GM18526 (cell line): ENCODE results near the gene MPG.

Source experiments
- POLR2A ChIP-seq: IDR thresholded peaks from 3 replicates; pipeline ENCODE4 v1.6.1; 2011; ENCODE audit not compliant: insufficient read length; ENCODE audit errors: extremely low read depth

Gene MPG

DNA sequence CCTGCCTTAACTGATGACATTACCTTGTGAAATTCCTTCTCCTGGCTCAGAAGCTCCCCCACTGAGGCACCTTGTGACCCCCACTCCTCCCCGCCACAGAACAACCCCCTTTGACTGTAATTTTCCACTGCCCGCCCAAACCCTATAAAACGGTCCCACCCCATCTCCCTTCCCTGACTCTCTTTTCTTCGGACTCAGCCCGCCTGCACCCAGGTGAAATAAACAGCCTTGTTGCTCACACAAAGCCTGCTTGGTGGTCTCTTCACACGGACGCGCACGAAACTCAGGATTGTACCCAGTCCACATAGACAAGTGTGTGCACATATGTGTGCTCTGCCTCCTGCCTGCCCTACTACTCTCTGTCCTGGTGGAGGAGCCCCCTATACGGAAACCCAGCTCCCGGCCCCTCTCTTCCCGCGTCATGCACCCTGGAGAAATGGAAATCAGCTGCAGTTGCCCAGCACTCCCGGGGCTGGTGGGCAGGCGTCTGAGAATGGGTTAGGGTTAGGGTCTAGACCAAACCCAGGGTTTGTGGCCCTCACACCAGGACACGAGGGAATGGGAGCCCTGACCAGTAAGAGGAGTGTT, 3.2 kb upstream of the MPG start:
- no peak for TF ChIP-seq POLR2A

DNA sequence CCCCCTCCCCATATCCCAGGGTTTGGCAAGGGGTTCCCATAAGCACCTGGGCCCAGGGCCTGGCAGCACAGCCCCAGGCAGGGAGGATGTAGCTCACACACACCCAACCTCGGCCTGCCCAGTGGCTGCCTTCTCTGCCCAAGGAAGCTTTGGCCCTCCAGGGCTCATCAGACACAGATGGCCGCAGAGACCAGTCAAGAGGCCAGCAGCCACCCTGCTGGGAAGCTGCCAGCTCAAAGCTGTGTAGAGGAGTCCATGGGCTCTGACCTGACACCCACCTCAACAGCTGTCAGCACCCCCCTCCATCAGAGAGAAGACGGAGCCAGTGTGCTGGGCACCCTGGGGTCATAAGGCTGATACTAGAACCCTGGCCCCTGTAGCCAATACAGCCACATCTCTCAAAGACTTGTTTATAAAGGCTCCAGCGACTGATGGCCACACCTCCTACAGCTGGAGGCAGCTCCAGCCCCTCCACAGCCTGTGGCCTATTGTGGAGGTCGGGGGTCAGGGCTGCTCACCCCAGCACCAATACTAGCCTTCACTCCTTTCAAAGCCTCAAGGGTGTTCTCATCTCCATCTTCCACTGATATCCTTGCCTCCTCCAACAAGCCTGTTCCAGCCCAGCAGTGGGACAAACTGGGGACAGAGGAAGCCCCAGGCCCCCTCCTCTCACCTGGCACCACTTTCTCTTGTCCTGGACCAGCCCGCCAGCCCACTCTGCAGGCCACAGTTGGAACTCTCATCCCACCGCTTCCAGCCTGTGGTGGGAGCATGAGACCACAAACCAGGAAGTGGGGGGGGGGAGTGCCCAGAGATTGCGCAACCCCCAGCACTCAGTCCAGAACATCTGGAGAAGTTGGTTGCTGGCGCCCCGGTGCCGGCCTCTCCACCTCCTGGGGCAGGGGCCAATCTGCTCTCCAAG, 2.2 kb upstream of the MPG start:
- TF ChIP-seq POLR2A = no peak

DNA sequence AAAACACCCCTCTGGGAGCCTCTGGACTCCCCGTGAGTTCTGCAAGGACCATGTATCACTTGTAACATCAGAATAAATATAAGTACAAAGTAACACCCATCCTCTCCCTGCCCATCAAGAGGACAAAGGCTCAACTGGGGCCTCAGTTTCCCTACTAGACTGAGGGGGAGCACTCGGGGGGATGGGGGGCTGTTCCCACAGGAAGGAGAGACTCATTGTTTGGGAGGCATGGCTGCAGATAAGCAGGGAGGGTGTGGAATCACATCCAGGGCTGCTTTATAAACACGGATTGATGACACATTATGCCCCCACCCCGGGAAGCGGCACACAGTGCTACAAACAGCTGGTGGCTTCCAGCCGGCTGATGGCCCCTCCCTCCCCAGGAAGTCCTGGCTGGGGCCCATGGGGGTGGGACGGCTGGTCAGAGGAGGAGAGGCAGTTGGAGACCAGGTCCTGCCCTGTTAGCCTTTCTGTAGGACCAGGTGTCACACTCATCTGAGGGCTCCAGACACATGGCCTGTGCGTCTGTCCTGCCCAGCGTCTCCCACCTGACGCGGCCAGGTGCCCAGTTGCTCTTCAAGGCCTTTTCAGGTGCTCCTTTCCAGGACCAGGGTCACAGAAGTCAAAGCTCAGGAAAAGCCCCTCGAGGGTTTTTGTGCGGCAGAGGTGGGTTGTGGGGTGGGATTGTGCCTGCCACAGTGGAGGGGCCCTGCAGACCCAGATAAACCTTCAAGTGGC, 1.3 kb upstream of the MPG start:
- no peak for TF ChIP-seq POLR2A

DNA sequence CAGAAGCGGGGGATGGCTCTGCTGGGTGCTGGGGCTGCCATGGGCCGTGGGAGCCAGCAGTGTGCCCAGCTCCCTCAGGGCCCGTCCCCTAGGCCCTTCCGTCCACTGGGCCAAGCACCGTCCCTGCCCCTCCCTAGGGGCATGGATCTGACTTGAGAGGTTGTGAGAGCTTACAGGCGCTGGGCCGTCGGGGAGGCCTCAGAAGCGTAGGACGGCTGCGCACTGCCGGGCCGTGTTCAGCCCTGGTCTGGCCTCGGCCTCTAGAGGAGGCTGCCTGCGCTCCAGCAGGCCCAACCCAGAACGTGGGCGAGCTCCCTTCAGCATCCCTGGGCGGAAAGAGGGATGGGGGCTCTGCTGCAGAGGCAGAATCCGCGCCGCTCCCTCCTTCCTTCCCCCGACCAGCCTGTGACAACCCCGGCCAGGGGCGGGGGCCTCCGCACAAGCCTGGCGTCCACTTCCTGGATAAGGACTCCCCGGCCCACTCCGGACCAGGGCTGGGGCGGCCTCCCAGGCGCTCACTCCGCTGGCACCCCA, 685 bp upstream of the MPG start:
- no peak for TF ChIP-seq POLR2A

DNA sequence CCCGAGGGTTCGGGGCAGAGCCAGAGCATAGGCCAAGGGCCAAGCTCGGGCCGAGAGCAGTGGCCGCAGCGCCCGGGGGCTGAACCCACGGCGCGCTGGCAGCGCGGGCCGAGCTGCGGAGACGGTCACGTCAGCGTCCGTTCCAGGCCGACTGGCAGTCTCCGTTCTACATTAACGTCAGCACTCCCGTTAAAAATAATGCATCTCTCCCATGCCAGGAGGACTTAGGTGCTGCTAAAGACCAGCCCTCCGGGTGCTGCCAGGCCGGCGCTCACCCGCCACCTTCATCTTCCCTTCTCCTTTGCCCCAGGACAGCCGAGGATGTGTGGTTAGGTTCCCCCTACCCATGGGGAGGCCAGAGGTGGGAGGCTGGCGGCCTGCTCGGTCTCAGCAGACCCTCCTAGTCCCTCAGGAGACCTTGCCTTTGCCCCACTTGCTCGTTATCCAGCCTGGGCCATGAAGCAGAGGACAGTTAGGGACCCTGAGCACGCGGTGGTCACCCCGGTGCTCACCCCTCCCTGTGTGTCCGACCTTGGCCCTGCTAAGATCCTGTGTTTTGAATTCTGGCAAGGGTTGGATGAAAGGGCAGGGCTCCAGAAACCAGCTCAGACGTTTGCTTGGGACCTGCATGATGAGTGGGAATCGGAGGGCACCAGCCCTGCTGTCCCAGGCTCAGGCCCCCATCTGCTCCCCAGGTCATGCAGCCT, 572 bp downstream of the MPG start:
- TF ChIP-seq POLR2A = no peak

DNA sequence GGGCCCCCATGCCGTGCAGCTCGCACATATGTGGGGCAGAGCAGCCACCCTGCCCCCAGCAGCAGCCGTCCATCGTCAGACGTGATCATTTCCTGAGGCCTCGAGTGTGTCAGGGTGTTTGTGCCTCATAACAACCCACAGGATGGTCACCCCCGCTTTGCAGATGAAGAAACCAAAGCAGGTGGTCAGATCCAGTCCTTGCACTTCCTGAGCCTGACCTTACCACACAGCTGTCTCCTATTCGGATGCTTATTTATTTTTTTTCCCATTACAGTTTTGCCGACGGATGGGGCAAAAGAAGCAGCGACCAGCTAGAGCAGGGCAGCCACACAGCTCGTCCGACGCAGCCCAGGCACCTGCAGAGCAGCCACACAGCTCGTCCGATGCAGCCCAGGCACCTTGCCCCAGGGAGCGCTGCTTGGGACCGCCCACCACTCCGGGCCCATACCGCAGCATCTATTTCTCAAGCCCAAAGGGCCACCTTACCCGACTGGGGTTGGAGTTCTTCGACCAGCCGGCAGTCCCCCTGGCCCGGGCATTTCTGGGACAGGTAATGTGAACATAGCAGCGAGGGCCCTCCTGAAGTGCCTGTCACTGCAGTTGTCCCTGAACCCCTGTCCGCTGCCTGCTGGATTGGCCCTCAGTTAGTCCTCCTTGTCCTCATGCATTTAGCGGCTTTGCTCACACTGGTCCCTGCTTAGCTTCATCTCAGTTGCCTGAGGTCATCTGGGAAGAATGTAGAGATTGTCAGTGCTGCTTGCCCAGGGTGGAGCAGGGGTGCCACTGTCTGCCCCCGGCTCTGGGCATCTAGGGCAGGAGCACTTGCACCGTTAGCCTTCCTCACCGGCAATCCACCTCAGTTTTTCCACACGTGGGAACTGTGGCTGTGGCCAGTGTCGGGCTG, 1.4 kb downstream of the MPG start:
- no peak for TF ChIP-seq POLR2A

DNA sequence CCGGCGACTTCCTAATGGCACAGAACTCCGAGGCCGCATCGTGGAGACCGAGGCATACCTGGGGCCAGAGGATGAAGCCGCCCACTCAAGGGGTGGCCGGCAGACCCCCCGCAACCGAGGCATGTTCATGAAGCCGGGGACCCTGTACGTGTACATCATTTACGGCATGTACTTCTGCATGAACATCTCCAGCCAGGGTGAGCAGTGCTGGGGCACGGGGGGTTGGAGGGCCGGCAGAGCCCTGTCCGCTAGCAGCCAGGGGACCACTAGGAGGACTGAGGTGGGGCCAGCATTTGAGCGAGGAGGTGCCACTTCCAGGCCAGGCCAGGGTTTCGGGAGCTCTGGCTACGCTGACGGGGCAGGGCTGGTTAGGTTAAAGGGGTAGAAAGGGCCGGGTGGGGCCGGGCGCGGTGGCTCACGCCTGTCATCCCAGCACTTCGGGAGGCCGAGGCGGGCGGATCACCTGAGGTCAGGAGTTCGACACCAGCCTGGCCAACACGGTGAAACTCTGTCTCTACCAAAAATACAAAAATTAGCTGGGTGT, 5.1 kb downstream of the MPG start:
- TF ChIP-seq POLR2A = no peak

DNA sequence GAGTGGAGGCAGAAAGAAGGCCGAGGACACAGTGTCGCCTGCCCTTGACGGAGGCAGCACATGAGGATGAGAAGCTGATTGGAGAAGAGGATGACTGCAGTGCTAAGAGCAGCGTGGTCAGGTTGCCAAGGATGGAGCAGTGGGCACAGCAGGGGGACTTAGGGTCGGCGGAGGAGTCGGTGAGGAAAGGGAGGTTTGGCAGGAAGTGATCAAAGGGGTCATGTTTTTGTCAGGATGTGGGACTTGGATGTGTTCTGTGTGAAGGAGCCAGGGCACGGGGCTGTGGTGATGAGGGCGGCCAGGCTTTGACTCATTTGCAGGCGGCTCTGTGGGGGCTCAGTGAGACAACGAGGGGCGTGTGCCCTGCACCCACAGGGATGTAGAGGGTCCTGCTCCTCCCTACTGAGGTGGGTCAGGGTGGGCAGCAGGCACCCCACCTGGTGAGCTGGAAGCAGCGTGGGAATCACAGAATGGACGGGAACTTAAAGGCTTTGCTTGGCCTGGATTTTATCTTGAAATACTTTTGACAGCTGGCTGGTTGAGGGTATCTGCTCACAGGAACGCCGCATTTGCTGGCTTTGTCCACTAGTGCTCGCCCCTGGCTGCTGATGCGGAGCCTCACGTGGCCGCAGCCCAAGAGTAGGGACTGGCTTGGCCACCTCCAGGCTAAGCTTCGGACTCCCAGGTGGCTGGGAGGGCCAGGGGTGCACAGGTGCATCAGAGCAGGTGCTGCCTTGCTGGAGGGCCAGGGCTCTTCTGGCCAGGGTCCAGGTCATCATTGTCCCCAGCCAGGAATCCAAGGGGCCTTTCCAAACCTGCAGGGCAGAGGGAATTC, 6.0 kb downstream of the MPG start:
- no peak for TF ChIP-seq POLR2A

DNA sequence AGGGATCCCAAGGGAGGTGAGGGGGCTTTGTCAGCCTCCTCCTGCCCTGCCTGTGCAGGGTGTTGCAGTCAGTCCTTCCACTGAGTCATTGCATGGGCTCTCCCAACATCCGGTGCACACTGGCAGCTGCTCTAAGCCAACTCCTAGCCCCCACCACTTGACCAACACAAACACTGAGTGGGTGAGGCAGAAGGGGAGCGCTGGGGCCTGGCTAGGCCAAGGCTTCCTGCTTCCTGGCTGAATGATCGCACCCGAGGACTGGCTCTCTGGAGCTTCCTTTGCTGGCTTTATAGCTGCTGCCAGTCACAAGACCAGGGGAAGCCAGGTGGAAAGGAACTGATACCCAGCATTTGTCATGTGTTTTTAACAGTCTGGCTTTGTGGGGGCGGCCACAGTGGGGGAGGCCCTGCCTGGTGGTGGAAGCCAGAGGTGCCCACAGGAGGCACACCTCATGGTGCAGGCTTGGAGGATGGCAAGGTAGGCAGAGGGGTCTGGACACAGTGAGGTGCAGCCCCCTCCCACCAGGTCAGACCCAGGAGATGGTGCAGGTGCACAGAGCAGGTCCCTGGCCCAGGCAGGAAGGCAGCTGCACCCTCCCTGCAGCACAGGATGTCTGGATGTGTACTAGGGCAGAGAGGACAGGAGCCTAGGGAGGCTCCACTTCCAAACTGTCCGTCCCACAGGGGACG, 6.8 kb downstream of the MPG start:
- TF ChIP-seq POLR2A = peak; percentile 31

DNA sequence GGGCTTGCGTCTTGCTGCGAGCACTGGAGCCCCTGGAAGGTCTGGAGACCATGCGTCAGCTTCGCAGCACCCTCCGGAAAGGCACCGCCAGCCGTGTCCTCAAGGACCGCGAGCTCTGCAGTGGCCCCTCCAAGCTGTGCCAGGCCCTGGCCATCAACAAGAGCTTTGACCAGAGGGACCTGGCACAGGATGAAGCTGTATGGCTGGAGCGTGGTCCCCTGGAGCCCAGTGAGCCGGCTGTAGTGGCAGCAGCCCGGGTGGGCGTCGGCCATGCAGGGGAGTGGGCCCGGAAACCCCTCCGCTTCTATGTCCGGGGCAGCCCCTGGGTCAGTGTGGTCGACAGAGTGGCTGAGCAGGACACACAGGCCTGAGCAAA, 7.4 kb downstream of the MPG start:
- TF ChIP-seq POLR2A = no peak

DNA sequence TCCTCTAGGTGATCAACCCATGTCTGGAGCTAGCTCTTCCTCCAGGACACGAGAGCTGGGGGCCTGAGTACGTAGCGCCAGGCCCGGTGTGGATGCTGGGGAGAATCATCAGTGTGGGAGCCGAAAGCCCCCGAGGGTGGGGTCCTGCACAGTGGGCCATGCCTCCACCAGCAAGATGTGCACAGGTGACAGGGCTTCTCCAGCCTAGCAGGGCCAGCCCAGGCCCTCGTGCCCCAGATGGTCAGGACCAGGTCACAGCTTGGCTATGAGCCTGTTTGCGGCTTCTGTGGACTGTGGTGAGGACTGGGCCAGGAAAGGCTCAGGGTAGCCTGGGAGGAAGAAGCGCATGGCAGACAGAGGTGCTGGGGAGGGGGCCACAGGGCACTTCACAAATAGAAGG, 7.8 kb downstream of the MPG start:
- TF ChIP-seq POLR2A = no peak

DNA sequence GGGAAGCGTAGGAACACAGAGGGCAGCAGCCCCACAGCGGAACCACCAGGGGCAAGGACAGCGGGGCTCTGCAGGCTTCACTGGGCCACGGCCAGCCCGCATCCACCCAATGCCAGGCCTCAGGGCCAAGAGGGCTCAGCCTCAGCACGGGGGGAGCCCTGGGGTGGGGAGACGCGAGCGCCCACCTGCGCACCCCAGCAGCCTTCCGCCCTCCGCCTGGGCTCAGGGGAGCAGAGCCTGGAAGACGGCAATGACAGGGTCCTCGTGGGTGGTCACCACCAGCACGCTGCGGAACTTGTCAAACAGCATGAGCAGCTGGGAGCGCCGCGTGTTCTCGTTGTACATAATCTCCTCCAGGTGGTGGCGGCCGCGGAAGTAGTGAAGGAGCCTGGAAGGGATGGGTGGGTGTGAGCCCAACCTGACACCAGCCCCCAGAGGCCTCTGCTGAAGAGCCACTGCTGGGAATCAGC, 8.5 kb downstream of the MPG start:
- no peak for TF ChIP-seq POLR2A
